NCI-H82 treated with DMSO at 0.1 percent for 48 hours (cell line): Measurements from ENCODE around the gene THRB.
"Not testable (repeated sequence)": the region's sequence is repeated elsewhere in the genome, so short reads cannot be mapped to it uniquely, and the experiment has no call there.

ENCODE experiments used
- DNase-seq: peaks from one replicate; lab custom pipeline; 2025; ENCODE audit not compliant: unreplicated experiment; lab: John Stamatoyannopoulos, UW

Gene THRB

DNA sequence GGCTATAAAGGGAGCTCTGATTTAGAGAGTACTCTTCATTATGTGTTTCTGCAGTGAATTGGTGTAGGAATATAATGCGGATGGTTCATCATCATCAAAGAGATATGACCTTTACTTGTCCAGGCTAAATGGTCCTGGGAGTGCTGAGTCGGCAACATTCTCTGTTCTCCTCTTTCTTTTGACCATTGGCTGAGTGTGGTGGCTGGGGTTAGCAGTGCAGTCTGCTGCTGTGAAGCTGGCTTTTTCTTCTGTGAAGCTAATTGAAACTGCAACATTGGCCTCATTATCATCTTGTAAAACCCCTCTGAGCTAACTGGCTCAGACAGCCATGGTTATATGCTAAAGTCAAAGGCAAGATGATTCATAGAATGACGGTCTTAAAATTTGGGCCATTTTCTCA is 83.8 kb downstream of the THRB start:
- DNase-seq = no peak

- DNase-seq = no peak
These were observed 86.5 kb downstream of the THRB start for GRCh38 chr3:24407980-24408680.

DNA sequence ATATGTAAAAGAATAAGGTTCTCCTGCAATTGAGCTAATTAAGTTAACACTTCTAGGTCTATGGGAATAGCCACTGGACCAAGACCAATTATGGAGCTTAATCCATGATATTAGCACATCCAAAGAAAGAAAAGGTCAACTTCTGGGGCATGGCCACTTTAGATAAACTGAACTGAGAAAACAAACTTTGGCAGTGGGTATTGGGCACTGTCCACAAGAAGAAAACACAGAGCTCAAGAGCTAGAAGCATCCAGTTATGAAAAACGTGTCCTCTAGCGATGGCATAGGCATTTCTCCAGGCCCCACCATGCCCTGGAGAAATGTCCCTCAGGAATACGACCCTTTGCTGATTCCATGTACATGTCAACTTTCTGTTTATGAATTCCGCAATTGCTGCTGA is 87.8 kb downstream of the THRB start:
- no peak for DNase-seq

GRCh38 chr3:24405057-24405456 is 89.6 kb downstream of the THRB start:
- DNase-seq = no peak

GRCh38 chr3:24401811-24402185 is 92.9 kb downstream of the THRB start:
- DNase-seq = no peak

DNA sequence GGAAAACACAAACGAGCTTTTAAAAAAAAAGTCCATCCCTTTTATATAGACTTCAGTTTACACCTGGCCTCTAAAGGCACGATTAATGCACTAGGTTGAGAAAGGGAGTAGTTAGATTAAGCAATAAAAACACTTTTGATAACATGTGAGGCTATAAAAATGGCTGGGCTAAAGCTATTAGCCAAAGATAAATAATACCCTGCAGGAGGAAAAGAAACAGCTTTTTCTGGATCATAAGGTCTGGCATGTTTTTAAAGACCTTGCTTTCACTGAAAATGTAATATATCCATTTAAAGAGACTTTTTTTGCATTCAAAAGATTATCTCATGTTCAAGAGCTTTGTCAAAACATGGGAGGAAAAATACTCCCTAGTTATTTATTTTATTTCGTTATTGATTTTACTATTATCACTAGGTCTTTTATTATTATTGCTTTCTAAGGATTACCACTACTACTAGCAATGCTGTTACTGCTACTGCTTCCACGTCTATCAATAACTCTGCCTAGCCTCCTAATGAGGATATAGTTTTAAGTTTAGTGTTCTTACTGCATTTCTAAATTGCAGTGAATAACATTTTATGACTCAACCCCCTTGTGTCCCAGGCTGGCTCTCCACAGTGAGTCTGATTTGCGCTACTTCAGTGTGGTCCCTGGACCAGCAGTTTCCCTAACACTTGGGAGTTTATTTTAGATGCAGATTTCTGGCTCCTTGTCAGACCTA is 93.4 kb downstream of the THRB start:
- no peak for DNase-seq

- no peak for DNase-seq
These were observed 94.2 kb downstream of the THRB start for GRCh38 chr3:24400450-24400849.

- no peak for DNase-seq
These were observed 94.6 kb downstream of the THRB start for GRCh38 chr3:24400015-24400414.

GRCh38 chr3:24399614-24400013 is 95.0 kb downstream of the THRB start:
- DNase-seq = no peak

DNA sequence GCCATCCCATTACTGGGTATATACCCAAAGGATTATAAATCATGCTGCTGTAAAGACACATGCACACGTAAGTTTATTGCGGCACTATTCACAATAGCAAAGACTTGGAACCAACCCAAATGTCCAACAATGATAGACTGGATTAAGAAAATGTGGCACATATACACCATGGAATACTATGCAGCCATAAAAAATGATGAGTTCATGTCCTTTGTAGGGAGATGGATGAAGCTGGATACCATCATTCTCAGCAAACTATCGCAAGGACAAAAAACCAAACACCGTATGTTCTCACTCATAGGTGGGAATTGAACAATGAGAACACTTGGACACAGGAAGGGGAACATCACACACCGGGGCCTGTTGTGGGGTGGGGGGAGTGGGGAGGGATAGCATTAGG is 95.9 kb downstream of the THRB start:
- not testable (repeated sequence) for DNase-seq

GRCh38 chr3:24396338-24396737 is 98.3 kb downstream of the THRB start:
- no peak for DNase-seq

DNA sequence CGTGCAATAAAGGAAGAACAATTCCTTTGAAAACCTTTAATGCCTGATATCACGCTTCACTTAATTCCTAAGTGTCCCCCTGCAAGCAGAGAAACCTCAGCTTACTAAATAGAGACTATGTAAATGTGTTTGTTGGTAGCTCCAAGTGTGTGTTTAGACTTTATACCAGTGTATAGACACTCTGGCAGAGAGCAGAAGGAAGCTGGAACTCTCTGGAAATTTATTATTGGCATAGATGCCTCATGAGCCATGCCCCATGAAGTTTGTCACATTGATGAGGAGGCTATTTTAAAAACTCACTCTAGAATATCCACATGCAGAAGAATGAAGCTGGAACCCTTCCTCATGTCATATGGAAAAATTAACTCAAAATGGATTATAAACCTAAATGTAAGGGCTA is 99.9 kb downstream of the THRB start:
- no peak for DNase-seq

GRCh38 chr3:24393316-24393715 is 101.3 kb downstream of the THRB start:
- no peak for DNase-seq

DNA sequence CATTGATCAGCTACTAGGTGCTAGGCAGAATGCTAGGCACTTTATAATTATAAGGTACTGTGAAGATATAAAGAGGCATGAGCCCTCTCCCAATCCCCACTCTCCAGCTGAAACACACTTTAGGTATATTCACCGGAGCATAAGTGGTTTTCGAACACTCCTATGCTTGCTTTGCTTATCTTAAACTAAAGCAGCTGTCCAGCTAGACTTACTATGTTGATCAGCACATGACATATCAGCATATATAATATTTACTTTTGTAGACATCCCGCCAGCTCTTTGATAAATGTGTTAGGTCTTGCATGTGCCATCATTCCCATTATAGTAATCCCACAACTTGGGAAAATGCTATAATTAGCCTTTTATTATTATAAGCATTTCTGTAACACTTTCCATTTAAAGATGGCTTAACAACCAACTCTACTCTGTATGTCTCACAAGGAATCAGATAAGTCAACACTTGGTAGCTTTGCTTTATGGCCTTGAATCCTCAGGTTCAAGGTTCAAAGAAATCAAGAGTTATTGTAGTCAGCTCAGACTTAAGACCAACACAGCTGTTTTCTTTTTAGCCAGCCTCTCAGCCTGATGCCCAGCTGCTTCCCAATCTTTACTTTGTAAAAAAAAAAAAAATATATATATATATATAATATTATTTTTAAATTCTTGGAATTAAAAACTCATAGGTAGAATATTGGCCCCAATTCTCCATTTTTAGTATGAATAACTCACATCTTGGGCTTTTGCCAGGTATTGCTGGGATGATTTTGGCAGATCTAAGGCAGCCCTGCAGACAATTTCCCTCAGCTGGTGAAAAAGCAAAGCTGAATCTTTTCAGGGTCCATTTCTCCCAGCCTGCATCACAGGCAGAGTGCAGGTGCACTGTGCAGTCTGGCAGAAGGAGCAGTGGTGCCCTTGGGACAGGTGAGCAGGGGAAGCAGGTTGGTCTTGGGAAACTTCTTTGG is 104.2 kb downstream of the THRB start:
- DNase-seq = no peak

- no peak for DNase-seq
These were observed 105.3 kb downstream of the THRB start for GRCh38 chr3:24389108-24390090.

DNA sequence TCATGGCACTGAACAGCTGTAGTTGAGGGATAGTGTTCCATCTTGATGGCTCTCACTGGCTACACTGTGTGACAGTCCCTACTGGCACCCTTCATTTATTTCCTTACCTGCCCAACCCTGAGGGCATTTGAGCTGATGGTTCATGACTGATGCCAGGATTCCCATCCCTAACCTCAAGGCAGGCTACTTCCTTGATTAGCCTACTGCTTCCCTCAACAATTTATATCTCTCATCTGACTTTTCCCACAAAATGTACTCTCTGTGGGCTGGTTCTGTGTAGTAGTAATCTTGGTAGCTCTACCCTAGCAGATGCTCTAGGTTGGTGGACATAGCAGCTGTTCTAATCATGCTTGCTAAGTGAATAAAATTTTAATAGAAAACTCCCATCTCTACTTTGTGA is 106.0 kb downstream of the THRB start:
- no peak for DNase-seq

DNA sequence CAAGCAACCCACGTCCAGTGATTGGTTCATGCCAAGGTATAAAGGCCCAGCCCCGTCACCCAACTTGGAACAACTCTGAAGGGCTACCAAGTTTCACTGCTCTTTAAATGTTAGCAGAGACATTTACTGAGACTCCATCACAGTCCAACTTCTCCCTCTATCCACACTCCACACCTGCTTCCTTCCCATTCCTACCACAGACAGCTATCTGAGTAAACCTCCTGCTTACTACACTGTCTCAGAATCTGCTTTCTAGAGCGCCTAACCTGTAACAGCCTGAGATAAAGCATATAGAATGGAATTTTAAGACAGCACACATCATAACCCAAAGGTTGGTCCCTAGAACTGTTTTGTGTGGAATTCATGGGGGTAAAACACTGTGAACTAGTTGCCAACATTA is 106.5 kb downstream of the THRB start:
- no peak for DNase-seq

- no peak for DNase-seq
These were observed 107.2 kb downstream of the THRB start for GRCh38 chr3:24387493-24387892.

- no peak for DNase-seq
These were observed 107.7 kb downstream of the THRB start for GRCh38 chr3:24387000-24387399.

GRCh38 chr3:24386458-24386857 is 108.2 kb downstream of the THRB start:
- DNase-seq = no peak
